GM18519 (cell line): ENCODE measurements around the gene STK32B.
"Not testable (repeated sequence)": the region's sequence is repeated elsewhere in the genome, so short reads cannot be mapped to it uniquely, and the experiment has no call there.

Experiments
- ATAC-seq: cut with Tn5 transposase; IDR thresholded peaks from one replicate; pipeline ENCODE4 v1.9.1; 2021; ENCODE audit warnings: mild to moderate bottlenecking, moderate library complexity; ENCODE audit not compliant: unreplicated experiment, low FRiP score

Gene STK32B

DNA sequence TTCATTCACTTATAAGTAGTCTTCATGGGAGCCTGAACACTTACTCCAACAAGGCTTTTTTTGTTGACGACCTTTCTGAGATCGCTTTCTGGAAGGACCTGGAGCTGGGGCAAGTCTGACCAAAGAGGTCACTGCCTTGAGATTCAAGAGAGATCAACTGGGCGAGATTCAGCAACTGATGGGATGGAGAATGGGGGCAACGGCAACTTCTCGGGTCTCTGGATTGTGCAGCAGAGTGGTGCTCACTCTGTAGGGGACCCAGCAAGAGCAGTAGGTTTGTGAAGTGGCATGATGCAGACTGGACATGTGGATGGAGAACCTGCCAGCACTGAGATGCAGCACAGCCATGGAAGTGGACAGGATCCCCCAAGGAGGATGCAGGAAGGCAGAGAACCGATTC, 369.0 kb downstream of the STK32B start:
- no peak for ATAC-seq

GRCh38 chr4:5421416-5421815, 370.1 kb downstream of the STK32B start:
- no peak for ATAC-seq

DNA sequence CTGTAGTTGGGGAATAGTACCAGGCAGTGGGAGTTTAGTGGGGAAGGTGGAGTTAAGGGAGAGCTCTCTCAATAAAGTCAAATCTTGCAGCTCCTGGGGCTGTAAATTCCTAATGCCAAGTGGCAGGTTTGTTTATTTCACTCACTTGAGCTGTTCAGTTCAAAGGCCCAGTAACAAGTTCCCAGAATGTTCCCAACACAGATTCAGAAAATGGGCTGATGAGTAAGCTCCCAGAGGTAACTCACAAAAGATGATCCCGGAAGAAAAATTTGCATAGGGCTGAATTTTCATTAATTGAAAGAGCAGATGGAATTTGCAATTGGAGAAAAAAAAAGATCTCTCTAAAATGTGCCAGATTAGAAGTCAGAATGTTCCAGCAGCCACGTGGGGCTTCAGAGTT, 370.9 kb downstream of the STK32B start:
- no peak for ATAC-seq

GRCh38 chr4:5423670-5424069, 372.4 kb downstream of the STK32B start:
- ATAC-seq = no peak

DNA sequence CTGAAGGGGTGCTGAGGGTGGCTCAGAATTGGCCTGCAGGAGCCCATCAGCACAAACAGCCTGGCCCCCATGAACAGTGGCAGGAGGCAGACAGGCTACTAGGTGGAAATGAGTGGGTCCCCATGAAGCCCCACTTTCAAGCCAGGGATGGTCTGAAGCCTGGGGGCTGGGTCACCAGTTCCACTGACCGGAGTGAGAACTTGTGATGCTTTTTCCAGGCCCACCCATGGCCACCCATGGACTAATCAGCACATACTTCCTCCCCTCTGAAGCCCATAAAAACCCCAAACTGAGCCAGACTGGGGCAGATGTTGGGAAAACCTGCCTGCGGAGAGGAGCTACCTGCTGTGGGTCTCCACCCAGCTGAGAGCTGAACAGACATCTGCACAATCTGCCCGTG, 372.9 kb downstream of the STK32B start:
- no peak for ATAC-seq

- no peak for ATAC-seq
Observed at GRCh38 chr4:5424901-5425300, 373.6 kb downstream of the STK32B start.

- no peak for ATAC-seq
Observed at GRCh38 chr4:5429747-5430146, 378.5 kb downstream of the STK32B start.

DNA sequence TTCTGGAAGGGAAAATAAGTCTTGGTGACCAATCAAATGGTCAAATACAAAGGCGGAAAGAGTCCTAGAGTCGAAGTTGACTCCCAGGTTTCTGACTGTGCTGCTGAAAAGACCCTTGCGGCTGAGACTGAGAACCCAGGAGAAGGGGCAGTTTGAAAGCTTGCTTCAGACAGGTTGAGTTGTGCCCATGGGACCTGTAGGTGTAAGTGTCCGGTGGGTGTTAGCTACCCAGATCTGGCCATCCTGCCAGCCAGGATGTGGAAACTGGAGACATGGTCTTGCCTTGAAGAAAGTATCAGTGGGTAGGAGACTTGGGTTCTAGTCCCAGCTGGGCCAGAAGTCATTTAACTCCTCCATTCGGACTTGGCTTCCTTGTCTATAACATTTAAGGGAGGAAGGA, 381.9 kb downstream of the STK32B start:
- ATAC-seq = no peak

GRCh38 chr4:5435201-5435600, 383.9 kb downstream of the STK32B start:
- no peak for ATAC-seq

DNA sequence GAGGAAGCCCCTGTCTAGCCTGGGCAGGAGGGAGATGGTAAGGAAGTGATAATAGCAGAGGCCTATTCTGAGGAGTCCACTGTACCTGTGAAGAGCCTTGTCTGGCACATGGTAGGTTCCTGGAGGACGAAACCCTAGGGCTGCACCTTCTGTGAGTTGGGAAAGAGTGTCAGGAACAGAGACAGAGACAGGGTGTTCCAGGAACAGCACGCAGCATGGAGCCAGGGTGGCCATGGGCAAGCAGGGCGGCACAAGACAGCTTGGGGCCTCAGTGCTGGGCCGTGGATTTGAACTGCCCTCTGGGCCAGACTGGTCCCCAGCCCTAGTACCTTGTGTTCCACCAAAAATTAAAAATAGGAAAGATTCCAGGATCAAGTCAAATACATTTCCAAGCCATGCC, 384.5 kb downstream of the STK32B start:
- no peak for ATAC-seq

DNA sequence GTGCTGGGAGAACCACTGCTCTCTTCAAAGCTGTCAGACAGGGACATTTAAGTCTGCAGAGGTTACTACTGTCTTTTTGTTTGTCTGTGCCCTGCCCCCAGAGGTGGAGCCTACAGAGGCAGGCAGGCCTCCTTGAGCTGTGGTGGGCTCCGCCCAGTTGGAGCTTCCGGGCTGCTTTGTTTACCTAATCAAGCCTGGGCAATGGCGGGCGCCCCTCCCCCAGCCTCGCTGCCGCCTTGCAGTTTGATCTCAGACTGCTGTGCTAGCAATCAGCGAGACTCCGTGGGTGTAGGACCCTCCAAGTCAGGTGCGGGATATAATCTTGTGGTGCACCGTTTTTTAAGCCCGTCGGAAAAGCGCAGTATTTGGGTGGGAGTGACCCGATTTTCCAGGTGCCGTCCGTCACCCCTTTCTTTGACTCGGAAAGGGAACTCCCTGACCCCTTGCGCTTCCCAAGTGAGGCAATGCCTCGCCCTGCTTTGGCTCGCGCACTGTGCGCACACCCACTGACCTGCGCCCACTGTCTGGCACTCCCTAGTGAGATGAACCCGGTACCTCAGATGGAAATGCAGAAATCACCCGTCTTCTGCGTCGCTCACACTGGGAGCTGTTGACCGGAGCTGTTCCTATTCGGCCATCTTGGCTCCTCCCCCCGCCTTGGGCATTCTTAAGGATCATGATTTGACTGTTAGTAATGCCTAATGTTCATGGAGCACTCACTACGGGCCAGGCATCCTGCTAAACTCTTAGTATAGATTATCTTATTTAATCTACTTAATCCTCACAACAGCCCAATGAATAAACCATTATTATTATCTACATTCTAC, 392.9 kb downstream of the STK32B start:
- ATAC-seq = not testable (repeated sequence)

DNA sequence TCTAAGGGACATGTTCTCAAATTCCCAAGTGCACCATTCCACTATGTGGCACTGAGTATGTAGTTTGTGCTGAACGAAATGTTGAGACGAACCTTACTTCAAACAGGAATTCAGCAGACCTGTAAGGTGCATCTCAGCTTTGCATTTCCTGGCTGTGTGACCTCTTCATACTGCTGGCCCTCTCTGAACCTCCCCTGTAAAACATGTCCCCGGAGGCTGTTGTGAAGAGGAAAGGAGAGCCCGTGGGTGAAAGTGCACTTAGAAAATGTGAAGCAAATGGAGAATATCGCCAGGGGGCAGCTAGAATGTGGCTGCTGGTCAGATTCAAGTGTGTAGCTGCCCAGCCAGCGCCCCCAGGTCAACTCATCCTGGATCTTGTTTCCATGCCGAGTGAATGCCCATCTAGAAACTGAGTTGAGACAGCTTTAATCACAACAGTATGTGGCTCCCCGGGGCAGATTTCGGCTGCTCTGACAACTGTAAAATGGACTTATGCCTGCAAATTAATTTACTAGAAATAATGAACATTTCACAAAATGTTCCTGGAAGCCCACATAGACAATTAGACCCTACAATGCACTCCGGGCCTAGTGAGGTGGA, 393.7 kb downstream of the STK32B start:
- no peak for ATAC-seq

DNA sequence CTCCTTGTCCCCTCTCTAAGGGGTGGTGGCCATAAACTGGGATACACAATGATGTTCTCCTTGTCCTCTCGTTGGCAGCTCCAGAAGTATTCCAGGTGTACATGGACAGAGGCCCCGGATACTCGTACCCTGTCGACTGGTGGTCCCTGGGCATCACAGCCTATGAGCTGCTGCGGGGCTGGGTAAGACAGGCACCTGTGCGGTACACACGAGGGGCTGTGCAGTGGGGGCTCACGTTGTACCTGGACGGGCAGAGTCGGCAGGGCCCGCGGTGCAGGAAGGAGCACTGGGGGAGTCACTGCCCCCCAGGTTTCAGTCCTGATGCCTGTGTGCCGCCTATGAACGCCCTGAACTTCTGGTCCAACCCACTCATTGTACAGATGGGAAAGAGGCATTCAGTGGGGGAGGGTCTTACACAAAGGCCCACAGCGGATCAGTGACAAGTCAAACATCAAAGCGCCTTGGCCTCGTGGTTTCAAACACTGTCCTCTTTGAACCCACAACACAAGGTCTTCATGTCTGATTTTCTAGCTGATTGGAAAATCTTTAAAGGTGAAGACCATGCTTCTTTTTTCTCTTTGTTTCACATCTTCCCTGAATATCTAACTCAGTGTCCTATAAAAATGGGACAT, 395.4 kb downstream of the STK32B start:
- ATAC-seq = no peak

GRCh38 chr4:5447755-5448154, 396.5 kb downstream of the STK32B start:
- no peak for ATAC-seq

DNA sequence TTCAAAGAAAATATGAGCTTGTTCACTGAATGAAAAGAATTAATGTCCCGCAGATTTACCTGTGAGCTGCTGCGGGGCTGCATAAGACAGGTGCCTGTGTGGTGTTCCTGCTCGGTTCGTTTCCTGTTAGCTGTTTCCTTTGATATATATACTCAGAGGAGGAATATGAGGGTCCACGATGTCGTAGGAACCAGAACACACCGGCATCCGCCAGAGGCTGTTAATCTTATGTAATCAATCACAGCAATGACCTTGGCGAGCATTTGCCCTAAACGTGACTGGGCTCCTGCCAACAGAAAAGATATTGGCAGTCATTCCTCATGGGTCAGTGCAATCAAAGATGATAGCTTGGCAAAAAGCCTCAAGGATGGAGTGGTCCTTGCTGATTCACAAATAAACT, 396.9 kb downstream of the STK32B start:
- no peak for ATAC-seq

DNA sequence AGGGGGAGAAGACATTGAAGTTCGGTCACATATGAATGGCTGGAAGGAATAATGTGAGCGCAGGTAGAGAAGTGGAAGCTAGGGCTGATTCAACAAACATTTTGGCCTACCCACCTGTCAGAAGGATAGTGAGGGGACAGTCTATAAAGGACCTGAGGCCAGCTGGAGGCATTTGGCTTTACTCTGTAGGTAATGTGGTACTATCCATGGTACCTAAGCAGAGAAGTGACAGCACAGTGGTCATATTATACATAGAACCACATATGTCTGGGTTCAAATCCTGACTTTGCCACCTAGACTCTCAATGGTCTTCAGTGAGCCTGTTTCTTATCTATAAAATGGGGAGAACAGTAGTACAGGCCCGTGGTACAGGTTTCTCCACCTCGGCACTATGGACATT, 400.0 kb downstream of the STK32B start:
- no peak for ATAC-seq

DNA sequence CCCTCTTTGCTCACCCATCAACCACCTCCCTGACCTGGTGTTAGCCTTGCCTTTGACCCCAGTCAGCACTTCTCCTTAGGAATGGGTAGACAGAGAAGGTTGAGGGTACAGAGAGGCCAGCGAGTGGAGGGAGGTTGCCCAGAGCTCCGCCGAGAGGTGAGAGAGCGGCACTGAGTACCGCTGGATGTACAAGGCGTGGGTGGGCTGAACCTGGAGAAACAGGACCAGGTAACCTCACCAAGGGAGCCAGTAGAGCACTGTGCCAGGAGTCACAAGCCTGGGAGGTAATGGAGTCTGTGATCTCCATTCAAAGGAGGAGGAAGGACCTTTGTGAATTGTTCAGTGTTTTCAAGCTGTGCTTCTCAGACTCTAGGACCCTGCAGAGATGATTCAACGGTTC, 400.9 kb downstream of the STK32B start:
- ATAC-seq = no peak

GRCh38 chr4:5455003-5455585, 403.8 kb downstream of the STK32B start:
- ATAC-seq = no peak

- ATAC-seq = no peak
Observed at GRCh38 chr4:5456296-5456845, 405.1 kb downstream of the STK32B start.

GRCh38 chr4:5458676-5459075, 407.4 kb downstream of the STK32B start:
- ATAC-seq = no peak

- ATAC-seq = no peak
Observed at GRCh38 chr4:5459236-5459635, 408.0 kb downstream of the STK32B start.
